Measurements from ENCODE around the gene FTO.

Gene FTO

DNA sequence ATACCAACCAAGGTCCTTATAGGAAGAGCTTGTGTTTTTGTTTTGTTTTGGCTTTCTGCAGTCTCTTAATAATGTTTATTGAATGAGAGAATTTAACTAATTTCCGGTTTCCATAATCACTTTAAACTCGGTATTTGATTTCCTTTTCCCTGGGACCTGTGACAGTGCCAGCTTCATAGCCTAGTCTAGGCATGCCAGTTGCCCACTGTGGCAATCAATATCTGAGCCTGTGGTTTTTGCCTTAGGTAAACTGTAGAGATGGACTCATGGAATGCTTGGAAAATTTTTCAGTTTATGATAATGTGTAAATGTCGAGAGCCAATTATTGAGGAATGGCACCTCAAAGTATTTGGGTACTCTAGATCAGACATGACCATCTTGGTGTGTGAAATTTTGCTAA lies 78.2 kb downstream of the FTO start:
- no peak for DNase-seq (ENCODE audit: low read depth)

DNA sequence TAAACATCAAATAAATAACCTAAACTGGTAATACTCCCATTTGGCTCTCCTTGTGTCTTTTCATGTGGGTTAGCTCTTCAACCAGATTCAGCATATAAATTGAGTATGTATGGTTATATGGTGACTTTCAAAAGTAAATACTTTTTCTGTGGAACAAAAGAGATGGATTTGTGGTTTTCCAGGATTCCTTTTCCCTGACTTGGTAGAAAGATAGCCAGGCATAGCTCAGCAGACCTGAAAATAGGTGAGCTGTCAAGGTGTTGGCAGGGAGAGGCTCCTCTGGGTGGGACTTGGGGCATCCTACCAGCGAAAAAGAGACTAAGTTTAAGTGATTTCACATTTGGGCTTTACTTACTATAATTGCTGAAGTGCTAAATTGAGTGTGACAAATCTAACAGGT lies 80.3 kb downstream of the FTO start:
- DNase-seq (ENCODE audit: low read depth): no peak

DNA sequence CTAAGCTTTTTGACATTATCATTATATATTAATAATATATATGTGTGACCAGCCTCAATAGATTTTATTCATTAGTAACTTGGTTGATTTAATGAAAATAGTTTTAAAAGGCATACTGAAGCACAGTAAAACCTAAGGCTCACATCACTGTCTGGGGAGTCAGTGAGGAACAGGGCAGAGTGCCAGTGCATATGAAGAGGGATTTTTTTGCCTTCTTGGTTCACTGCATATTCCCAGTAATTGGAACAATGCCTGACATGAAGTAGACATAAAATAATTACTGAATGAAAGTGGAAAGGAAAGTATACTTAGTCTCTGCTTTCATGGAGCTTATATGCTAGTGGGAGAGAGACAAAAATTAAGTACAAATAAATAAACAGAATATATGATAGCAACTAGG lies 81.1 kb downstream of the FTO start:
- no peak for DNase-seq (ENCODE audit: low read depth)

DNA sequence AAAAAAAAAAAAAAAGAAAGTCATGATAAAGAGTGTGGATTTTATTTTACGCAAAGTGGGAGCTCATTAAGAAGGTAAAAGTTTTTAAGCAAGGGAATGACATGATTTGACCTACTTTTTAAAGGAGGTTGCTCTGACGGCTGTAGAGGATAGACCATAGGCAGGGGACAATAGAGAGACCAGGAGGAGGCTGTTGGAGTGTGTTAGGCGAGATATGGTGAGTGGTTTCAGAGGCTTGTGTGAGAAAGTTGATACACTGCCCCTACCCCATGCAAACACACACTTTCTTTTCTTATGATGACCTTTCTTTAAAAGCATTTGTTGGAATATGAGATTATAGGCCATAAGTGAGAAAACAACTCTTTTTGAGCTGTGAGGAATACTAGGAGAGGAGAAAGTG lies 82.0 kb downstream of the FTO start:
- no peak for DNase-seq (ENCODE audit: low read depth)

DNA sequence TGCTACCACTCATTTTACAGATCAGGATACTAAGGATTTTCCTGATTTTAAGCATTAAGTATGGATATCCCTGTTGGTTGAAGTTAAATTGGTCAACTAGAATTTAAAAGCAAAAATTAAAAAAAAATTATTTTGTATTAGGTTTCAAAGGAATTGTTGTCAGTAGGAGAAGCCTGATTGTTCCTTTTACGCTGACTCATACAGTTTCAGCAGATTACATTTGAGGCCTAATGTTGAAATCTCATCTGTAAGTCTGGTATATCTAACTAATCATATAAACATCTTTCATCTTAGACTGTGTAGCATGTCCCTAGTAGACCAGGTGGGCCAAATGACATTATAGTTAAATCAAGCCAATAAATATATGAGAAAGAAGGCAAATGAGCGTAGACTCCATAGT lies 83.5 kb downstream of the FTO start:
- no peak for DNase-seq (ENCODE audit: low read depth)

DNA sequence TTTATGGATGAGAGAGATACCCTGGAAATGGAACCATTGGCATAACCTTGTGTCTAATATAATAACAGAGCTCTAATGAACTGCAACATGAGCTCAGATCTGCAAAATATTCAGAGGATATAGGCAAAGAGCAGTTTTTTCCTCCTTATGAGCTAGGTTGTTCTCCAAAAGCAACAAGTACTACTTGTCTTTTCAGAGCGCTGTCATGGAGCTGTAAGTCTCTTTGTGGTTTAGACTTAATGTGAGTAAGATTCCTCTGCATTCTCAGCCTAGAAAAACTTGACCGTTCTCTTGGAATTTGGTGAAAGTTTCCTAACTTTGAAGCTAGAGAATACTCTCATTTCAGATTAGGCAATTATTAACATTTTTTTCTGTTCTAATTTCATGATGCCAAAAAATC lies 85.2 kb downstream of the FTO start:
- DNase-seq (ENCODE audit: low read depth): no peak

DNA sequence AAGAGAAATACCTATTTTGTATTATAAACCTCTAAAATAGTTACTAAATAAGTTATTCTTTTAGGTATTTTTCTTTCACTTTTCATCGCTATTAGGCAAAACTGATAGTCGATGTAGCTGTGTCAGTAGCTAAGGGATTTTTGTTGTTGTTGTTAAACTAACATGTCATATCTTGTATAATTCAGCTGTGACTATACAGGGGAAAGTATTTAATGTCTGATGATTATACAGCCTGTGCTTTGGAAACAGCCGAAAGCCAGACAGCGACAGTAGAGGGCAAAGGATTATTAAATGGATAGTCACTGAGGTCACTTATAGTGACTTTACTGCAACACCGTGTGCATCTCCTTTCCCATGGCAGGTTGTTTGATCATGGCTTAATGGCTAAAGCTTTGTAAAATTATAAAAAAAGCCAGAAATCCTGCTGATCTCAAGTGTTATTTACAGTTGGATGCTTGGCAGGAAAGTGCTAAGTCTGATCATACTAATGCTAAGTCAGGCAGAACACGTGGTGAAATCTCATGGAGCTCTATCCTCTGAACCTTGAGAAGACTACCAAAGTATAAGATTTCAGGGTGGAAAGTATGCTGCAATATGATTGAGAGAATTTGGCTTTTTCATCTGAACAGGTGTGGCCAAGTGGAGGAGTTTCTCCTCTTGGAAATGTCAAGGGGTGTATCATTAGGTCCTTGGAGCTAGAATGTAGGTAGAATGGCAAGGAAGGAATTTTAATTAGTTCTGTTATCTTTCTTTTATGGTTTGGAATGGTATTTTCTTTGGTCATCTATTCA lies 88.4 kb downstream of the FTO start:
- DNase-seq (ENCODE audit: low read depth): no peak

DNA sequence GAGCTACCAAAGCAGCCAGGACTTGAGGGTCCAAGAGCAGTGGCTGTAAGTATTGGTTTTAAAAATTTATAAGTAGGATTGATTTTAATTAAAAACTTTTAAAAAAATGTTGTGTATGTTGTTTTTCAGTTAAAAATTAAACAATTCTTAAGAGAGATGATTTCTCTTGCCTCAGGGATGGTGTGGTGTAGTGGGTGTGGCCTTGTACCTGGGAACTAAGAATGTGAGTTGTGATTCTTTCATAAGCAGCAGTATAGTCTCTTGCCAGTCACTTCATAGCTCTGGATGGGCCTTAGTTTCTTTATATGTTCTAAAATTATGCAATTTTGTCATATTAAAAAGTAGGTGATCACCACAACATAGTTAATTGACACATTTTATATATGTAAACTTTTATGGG lies 99.5 kb downstream of the FTO start:
- no peak for DNase-seq (ENCODE audit: low read depth)

DNA sequence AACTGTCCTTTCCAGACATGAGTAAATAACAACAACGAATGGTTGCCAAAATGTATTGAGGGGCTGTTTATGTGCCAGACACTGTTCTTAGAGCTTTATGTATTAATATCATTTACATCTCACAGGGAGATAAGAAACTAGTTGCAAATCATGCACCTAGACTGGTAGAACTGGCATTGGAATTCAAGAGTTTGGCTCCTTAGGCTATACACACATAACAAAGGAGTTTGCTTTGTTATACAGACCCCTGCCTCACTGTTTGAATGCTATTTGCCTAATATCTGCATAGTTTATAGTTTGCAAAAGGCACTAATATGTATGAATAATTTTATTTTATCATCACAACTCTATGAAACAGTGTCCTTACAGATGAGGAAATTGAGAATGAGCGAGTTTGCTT lies 100.0 kb downstream of the FTO start:
- no peak for DNase-seq (ENCODE audit: low read depth)

DNA sequence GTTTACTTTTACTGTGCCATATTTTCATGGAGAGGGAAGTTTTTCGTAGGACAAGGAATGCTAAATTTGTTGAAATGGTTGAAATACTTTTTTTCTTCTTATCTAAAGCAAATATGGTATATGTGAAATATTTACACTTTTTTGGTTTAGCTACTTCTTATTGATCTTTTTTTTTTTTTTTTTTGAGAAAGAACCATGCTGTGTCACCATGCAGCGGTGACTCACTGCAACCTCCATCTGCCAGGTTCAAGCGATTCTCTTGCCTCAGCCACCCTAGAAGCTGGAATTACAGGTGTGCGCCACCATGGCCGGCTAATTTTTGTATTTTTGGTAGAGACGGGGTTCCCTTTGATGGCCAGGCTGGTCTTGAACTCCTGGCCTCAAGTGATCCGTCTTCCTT lies 100.5 kb downstream of the FTO start:
- DNase-seq (ENCODE audit: low read depth): no peak

DNA sequence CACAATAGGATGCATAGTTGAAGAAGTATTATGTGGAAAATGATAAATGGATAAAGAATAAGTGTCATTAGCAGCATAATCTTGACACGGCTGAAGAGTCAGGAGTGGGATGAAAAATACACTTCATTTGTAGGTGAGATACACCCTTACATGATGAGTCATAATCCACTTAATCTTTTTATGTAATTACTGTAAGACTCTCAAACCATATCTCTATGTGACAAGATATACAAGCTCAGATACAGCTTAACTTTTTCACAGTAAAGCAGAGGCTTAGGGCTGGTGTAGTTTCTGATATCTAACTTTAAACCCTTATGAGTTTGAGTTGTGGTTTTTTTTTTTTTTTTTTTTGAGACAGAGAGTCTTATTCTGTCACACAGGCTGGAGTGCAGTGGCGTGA lies 101.2 kb downstream of the FTO start:
- DNase-seq (ENCODE audit: low read depth): no peak

DNA sequence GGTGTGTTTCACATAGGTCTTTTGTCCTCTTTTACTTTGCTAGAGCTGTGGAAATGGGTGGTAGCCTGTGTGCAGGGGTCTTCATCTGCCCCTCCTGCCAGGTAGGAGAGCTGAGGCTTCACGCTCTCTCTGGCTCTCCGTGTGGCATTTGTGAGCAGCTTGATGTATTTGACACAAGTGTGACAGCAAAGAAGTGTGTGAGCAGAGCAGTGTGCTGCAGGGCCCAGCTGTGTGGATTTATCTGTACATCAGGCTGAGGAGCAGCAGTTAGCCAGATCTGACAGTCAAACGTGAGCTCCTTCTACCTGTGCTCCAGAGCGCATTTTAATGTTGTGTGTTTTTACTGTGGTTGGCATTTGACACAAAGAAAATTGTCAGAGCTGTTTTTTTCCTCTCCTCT lies 101.8 kb downstream of the FTO start:
- no peak for DNase-seq (ENCODE audit: low read depth)

DNA sequence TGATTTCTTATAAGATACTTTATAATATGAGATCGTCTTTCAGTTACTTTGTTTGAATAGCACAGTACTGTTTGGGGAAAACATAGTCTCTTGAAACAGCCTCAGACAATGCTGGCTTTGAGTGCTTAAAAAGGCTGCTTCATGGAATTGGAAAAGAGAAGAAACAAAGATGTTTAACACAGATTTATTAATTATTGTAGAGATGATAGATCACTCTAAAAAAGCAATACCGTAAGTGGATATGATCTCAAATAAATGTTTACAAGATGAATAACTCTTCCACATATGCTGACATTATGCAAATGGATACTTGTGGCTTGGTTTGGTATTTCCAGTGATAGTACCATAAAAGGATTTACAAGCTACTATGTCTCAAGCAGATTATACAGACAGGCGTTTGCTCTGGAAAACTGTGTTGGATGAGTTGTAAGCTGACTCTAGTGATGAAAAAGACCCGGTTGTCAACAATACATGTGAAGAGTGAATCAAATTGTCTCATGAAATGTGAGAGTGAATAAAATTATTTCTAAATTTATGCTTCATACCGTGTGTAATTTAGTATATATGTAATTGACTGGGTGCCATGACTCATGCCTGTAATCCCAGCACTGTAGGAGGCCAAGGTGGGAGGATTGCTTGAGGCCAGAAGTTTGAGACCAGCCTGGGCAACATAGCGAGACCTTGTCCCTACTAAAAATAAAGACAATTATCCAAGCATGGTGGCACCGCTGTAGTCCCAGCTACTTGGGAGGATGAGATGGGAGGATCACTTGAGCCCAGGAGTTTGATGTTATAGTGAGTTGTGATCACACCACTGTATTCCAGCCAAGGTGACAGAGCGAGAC lies 105.4 kb downstream of the FTO start:
- DNase-seq (ENCODE audit: low read depth): no peak

DNA sequence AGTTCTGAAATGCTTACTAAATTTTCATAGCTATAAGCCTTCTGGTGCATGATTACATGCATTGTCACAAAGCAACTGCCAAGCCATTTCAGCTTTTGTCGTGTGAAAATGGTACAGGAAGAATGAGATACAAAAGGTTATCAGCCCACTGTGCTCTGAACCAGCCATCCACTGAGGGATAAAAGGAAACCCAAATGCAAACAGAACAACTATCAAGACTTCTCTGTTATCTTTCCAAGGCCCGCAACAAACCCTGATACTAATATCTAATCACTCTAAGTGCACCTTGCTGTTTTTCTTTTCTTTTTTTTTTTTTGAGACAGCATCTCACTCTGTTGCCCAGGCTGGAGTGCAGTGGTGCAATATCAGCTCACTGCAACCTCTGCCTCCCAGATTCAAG lies 109.0 kb downstream of the FTO start:
- no peak for DNase-seq (ENCODE audit: low read depth)

DNA sequence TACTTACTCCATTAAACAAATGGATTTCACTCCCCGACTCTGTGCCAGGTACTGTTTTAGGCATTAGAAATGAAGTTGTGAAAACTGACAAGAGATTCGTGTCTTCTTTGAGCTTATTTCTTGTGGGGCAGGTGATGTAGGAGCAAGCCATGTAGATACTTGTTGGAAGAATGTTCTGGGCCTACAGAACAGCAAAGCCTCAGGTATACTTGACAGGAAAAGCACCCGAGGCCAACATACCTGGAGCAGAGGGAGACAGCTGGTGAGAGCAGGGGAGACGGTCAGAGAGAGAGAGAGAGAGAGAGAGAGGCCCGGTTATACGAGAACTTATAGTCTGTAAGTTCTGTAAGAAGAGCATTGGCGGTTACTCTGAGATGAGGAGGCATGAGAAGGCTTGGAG lies 110.8 kb downstream of the FTO start:
- no peak for DNase-seq (ENCODE audit: low read depth)

DNA sequence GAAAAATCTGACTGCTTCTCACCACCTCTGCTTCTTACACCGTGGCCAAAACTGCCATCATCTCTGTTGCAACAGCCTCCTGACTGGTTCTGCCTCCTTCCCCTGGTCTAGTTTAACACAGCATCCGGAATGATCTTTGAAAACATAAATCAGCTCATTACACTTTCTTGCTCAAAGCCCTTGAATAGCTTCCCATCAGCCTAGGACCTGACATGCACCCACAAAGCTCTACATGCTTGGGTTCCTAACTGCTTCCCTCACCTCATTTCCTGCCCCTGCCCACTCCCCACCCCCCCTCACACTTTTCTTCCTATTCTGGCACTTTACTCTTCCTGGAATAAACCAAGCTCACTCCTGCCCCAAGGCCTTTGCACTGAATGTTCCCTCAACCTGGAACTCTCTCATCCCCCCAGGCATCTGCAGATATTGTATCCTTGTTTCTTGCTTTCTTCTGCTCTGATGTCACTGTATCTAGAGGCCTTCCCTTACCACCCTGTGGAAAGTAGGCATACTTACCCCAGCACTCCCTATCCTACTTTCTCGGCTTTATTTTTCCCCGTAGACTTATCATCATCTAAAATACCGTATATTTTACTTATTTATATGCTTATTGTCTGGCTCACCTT lies 112.4 kb downstream of the FTO start:
- no peak for DNase-seq (ENCODE audit: low read depth)

DNA sequence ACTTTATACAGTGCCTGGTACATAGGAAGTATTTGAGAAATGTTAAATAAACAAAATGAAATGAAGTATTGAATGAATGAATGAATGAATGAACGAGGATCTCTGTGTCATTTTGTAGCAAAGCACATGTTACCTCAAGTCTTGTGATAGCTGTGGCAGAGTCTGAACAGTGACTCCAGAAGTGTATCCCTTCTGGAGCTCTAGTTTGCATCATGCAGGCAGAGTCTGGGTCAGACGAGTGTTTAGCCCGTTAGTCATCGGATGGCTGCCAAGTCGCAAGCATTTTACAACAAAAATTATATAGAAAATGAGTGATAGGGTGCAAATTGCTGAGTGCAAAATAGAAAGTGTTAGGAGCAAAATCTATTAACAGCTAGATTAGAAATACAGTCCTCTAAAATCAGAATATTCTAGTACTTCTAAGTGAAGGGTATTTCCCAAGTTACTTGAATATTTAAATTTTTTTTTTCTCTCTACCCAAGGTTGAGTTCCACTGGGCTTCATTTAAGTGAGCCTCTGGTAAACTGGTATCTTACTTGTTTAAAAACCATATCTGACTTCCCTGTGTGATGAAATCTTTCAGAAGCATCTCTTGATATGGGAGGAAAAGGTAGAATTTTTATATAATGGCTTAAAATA lies 113.3 kb downstream of the FTO start:
- no peak for DNase-seq (ENCODE audit: low read depth)

DNA sequence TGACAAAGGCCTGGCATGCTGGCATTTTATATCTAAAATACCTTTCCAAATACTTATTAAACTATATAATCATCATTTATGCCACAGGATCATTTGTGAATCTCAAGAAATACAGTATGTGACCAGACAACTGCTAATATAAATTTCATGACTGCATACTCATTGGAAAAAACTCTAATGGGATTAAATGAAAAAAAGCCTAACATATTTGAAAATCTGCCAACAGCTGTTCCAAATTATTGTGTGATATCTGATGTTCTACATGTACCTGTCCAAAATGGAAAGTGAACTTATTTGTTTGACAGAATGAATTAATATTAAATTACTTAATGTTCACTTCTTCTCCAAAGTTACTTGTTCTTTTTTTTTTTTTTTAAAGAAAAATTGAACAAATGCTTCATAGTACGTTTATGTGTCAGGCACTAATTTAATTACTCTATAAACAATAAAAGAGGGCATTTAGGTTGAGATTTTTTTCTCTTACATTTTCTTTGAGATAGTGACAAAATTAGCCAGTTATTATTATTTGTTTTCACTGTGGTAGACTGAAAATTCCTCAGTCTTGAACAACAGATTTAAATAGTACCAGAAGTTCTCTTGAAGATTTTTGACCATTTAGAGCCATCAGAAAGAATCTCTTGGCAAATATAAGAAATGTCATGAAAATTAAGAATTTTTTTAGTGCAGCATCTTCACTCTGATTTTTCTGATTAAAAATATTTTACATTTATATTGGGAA lies 114.0 kb downstream of the FTO start:
- DNase-seq (ENCODE audit: low read depth): no peak

DNA sequence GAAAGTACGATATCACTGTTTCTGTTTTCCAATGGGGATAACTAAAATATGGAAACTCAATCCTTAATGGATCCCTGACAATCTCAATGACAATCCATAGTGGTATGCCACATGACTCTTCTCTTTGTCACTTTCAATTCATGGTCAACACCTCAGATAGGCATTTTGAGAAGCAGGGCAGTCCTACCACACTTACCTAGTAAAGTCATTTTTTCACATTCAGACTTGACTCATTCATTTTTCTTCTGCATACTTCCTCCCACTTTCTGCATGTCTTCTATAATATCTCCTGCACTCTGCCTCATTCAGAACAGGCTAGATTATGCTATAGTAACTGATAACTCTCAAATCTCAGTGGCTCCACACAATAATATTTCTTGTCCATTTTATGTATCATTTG lies 117.5 kb downstream of the FTO start:
- no peak for DNase-seq (ENCODE audit: low read depth)

DNA sequence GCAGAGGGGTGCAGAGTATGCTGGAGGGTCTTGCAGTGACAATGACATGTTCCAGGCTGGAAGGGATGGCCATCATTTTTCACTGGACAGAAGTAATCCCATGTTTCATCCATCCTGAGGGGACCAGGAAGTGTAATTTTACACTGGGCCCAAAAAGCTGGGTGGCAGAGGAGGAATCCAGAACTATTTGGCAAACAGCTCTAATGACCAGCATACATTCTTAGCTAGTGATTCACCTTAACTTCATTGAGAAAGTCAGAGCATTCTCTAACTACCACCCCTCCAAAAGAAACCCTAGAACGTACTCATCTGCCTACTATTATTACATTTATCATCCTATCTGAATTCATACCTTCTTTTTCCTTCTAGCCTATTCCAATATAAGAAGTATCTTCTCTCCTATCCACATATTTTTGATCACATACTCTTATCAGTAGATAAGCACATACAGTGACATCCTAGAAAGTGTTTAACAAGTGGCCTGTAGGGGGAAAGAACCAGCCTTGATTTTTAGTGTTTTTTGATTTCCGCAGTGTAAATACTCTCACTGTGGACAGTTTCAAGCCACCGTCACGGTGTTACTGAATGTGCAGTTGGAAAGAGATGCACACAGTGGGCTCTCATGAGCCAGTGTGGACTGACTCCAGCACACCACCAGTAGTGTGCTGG lies 118.1 kb downstream of the FTO start:
- no peak for DNase-seq (ENCODE audit: low read depth)

DNA sequence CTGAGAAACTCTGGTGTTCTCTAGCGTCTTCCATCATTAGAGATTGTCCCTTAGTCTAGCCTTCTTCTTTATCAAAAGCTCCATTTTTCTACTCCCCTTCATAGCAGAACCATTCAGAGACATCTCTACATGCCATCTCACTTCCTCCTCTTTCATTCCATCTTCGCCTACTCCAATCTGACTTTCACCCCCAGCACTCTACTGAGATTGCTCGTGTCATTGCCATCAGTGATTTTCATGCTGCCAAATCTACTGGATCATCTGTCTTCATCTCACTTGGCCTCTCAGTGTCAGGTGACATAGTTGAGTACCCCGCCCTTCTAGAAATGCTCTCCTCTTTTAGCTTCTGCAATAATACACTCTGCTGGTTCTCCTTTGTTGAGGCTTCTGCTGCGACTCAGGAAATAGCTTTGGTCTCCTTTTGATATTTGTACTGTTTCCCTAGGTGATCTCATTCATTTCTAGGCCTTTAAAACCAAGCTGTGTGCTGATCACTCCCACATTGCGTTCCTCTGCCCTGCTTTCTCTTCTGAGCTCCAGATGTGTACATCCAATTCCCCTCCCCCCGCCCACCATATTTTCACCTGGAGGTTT lies 119.1 kb downstream of the FTO start:
- no peak for DNase-seq (ENCODE audit: low read depth)

Measured in stimulated activated CD8-positive, alpha-beta memory T cell treated with anti-CD3 and anti-CD28 coated beads, Interleukin-7, amount 100 ng/mL, for 24 hours (primary cell).